Measurements from ENCODE around the gene RASGRP1.

RASGRP1 gene

GRCh38 chr15:38554354-38554753 lies 10.3 kb downstream of the RASGRP1 start:
- in situ Hi-C loops (cut with HindIII; ENCODE audit: low sequenced_read_pairs), result no loop called here
- no peak for TF ChIP-seq CTCF (IDR thresholded peaks at IDR 0.05; ENCODE audit: low read depth, low read length, missing control alignments)
- H3K4me3 ChIP-seq (ENCODE audit: low read depth, low read length), result no peak overlapping the region
- no peak for DNase-seq (ENCODE audit: low read depth)

DNA sequence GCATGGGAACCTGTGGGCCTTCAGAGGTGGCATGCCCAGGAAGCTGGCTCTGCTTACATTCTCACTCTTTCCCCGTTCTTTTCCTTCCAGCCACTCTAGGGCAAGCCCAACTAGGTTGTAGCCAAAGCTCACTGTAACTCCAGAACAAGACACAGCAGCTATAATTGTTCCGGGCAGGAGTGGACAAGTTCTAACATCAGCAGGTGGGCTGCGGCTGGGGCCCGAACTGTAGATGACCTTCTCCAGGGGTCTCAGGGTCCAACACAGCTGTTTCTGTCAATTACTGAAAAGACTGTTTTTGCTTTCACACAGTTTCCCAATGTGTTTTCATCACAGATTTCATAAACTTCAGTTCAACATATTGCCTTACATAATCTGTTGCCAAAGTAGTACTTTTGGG lies 11.5 kb downstream of the RASGRP1 start:
- TF ChIP-seq CTCF (IDR thresholded peaks at IDR 0.05; ENCODE audit: low read depth, low read length, missing control alignments), result no peak
- in situ Hi-C loops (cut with HindIII; ENCODE audit: low sequenced_read_pairs), result no loop called here
- DNase-seq (ENCODE audit: low read depth), result no peak
- no peak overlapping the region for H3K4me3 ChIP-seq (ENCODE audit: low read depth, low read length)

DNA sequence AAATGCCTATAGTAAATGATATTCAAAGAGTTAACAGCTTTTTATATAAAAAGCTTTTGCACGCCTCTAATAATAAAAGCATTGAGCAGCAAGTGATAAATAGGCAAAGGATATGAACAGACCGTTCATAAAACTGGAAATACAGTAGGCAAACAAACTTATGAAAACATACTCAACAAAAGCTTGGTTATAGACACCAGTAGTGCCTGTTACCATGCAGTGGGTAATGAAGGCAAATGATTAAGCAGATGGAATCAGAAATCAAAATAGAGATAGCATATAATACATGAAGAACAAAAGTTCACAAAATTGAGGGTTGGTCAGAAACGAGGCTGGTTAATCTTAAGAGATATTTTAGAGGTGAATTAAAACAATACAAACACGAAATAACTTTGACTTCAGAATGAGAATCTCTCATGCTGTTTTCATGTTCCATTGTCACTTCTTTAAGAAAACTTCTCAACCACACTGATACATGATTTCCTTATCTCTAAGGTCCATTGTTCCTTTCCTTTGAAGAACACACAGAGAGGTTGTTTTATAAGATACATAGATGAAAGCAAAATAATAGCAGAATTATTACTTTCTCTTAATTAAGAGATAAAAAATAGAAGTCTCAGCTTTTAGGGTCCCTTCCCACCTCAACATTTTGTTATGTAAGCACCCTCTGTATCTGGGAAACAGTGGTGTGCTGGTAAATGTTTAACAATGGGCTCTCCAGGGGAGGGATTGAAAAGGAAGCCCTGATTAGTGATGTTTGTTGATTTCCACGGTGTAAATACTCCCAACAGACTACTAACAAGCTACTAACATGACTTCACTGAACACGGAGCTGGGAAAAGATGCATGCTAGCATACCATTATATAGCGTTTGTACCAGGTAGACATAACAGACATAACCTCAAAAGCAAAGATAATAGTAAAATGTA lies 12.6 kb downstream of the RASGRP1 start:
- in situ Hi-C loops (cut with HindIII; ENCODE audit: low sequenced_read_pairs), result no loop called here
- TF ChIP-seq CTCF (IDR thresholded peaks at IDR 0.05; ENCODE audit: low read depth, low read length, missing control alignments), result no peak
- DNase-seq (ENCODE audit: low read depth), result no peak
- H3K4me3 ChIP-seq (ENCODE audit: low read depth, low read length), result no peak overlapping the region

DNA sequence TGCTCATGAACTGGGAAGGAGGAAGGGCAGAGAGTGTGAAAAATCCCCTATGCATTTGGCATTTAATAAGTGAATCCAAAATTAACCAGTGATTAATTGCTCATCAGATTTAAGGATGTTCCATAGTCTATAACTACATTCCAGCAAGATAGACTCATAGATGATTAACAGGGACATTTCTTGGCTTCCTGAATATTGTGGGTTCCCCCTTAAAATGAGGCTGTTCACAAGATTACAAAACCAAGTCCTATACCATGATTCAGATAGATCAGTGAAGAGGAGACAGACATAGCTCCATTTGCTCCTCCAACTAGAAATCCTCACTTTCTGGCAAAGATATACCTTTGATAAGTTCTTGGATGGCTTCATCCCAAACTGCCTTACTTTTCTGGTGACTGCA lies 15.4 kb downstream of the RASGRP1 start:
- DNase-seq (ENCODE audit: low read depth), result no peak
- in situ Hi-C loops (cut with HindIII; ENCODE audit: low sequenced_read_pairs), result no loop called here
- no peak overlapping the region for H3K4me3 ChIP-seq (ENCODE audit: low read depth, low read length)
- no peak for TF ChIP-seq CTCF (IDR thresholded peaks at IDR 0.05; ENCODE audit: low read depth, low read length, missing control alignments)

DNA sequence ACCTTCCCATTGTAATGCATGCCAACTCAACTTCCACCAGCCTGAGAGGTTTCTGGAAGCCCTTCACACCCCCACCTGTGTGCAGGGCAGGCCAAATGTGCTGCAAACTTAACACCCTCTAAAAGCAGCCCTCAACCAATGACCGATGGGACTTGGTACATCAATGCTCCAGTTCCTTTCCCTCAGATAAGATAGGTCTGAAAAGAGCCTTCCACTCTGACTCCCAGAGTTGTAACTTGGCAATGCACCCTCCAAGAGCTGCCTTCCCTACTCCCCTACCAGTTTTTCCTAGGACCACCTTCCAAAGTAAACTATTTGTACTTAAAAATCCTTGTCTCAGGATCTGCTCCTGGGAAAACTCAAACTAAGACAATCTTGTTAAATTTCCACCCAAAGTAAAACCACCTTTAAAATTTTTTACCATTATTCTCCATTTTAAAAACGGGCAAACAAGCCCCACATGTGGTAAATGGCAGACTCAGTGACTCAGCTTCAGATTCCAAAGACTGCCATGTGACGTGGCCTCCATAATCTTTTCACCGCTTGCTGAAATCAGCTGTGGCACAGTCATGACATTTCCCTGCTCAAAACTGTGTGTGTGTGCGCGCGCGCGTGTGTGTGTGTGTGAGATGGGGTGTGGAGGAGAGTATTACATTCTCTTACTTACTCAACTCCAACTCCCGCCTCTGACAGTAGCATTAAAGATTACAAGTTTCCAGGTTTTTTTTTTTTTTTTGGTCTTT lies 17.2 kb downstream of the RASGRP1 start:
- in situ Hi-C loops (cut with HindIII; ENCODE audit: low sequenced_read_pairs), result no loop called here
- H3K4me3 ChIP-seq (ENCODE audit: low read depth, low read length), result no peak overlapping the region
- TF ChIP-seq CTCF (IDR thresholded peaks at IDR 0.05; ENCODE audit: low read depth, low read length, missing control alignments), result no peak
- DNase-seq (ENCODE audit: low read depth), result no peak

DNA sequence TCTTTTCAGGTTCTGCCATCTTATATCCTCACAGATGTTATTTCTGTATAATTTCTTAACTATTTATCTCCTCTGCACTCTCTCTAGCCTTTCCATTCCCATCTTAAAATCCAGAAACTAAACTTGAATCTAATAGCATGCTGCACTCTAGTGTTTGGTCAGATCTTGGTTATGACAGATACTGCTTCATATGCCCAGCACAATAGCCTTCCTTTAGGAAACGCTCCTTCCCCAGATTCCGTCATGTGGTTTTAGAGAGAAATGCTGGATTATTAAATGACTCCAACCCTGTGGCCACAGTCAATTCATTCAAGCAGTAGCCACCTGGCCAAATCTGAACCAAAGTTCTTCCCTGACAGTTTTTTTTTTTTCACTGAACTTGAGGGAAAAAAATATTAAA lies 19.4 kb downstream of the RASGRP1 start:
- H3K4me3 ChIP-seq (ENCODE audit: low read depth, low read length), result no peak overlapping the region
- in situ Hi-C loops (cut with HindIII; ENCODE audit: low sequenced_read_pairs), result no loop called here
- no peak for DNase-seq (ENCODE audit: low read depth)
- TF ChIP-seq CTCF (IDR thresholded peaks at IDR 0.05; ENCODE audit: low read depth, low read length, missing control alignments), result no peak

Data from astrocyte of the cerebellum (primary cell).